ENCODE data around the gene FSTL4.

- TF ChIP-seq CTCF (IDR thresholded peaks at IDR 0.05) (no peak), POLR2A (IDR thresholded peaks at IDR 0.05) (no peak)
Measured at GRCh38 chr5:133410335-133410828, 202.0 kb downstream of the FSTL4 start.

Measured in lower leg skin (tissue), 3 donors.